ENCODE data around the gene DDX1. TPM values are rescaled to one million over a fixed set of nuclear protein-coding genes. Genes with fewer than 3 reads are reported as not detected.

The DDX1 gene
- total and polyA plus RNA-seq, 2 of the 4 experiments (the other 2 are of a cell fraction): 73.6 to 74.9 TPM

- peak overlapping the region; percentile 21 for H2AFZ ChIP-seq (replicated peaks; ENCODE audit: low read length, poor library complexity)
- H3K9me3 ChIP-seq (ENCODE audit: control insufficient read depth, insufficient read depth, low read length): no peaks in the 10 kb centered on the region
- dilution Hi-C loops (cut with HindIII; ENCODE audit: low sequenced_read_pairs, unreplicated experiment) (no loop called here), intact Hi-C loops (cut with micrococcal nuclease) (no loop called here), in situ Hi-C loops (cut with MboI; ENCODE audit: low sequenced_read_pairs) (no loop called here)
- H2BK15ac ChIP-seq (ENCODE audit: low read depth, low read length): no peak overlapping the region
- no peaks in the 10 kb centered on the region for H3K79me1 ChIP-seq (ENCODE audit: low read depth in 1 of 2, low read length in 2 of 2)
- no peak overlapping the region for H3K9ac ChIP-seq (ENCODE audit: low read depth, low read length)
- H3K14ac ChIP-seq (replicated peaks; ENCODE audit: low read depth, low read length): no peak overlapping the region
- no peak overlapping the region for H2AK9ac ChIP-seq (replicated peaks; ENCODE audit: low read depth, low read length, poor library complexity)
- no peaks in the 10 kb centered on the region for H4K20me1 ChIP-seq (ENCODE audit: insufficient read depth, low read length)
- no peak overlapping the region for H4K5ac ChIP-seq (ENCODE audit: low read depth, low read length)
- no TSS peak for BruUV-seq (replicated peaks)
- ChIA-PET POLR2A (ENCODE audit: unreplicated experiment) (no interaction called here), CTCF (interaction anchor here (0.6 kb wide), 1 partner anchor 48 kb away, joined by 3 read pairs; no protein-coding TSS in a partner anchor)
- H4K8ac ChIP-seq (ENCODE audit: low read depth in 2 of 2, low read length in 2 of 2): no peak overlapping the region
- H3K27me3 ChIP-seq (ENCODE audit: control insufficient read depth, insufficient read depth, low read length): peaks cover 1% of the 10 kb centered on the region; the same call in 1 of the 2 replicates
- H2AK5ac ChIP-seq (ENCODE audit: low read depth, low read length): no peak overlapping the region
- WGBS, 2 experiments (ENCODE audit: extremely low coverage in 2 of 2, insufficient read length in 1 of 2): 88% methylated on average over 3 of the region's 11 CpGs; no CpG with 5 or more reads in 1 of the 2 experiments
- no peak overlapping the region for H2BK20ac ChIP-seq (ENCODE audit: low read depth, low read length)
- DNase-seq: no peak
- H4K91ac ChIP-seq (ENCODE audit: insufficient read depth, low read depth, low read length): no peak overlapping the region
- H3K27ac ChIP-seq (ENCODE audit: insufficient read depth, low read length): no peak overlapping the region
- no peaks in the 10 kb centered on the region for H3K36me3 ChIP-seq (ENCODE audit: control insufficient read depth, insufficient read depth, low read length)
- no peaks in the 10 kb centered on the region for H3K9me1 ChIP-seq (ENCODE audit: insufficient read depth, low read length)
- no peak overlapping the region for H3K56ac ChIP-seq (ENCODE audit: extremely low read depth, insufficient read depth, low read length)
- no peak overlapping the region for H3K18ac ChIP-seq (ENCODE audit: low read depth, low read length)
- H3K4me3 ChIP-seq (ENCODE audit: insufficient read depth, low read depth, low read length): no peak overlapping the region
- no peak overlapping the region for H3K23ac ChIP-seq (ENCODE audit: low read depth, low read length)
- H2BK120ac ChIP-seq (ENCODE audit: low read depth, low read length): no peak overlapping the region
- H3K4me1 ChIP-seq (ENCODE audit: control insufficient read depth, insufficient read depth, low read length): no peaks in the 10 kb centered on the region
- no peak overlapping the region for H3K4me2 ChIP-seq (ENCODE audit: low read depth, low read length)
- TF ChIP-seq MXI1 (IDR thresholded peaks at IDR 0.05; ENCODE audit: borderline replicate concordance, low read depth, low read length) (no peak), ELK1 (IDR thresholded peaks at IDR 0.05; ENCODE audit: borderline replicate concordance, low read depth, low read length) (no peak), CHD1 (IDR thresholded peaks at IDR 0.05; ENCODE audit: low read depth, low read length) (no peak), RFX5 (IDR thresholded peaks at IDR 0.05; ENCODE audit: low read depth, low read length) (no peak), NFE2L2 (IDR thresholded peaks at IDR 0.05; ENCODE audit: low read depth, low read length) (no peak), RAD21 (IDR thresholded peaks at IDR 0.05; ENCODE audit: low read length) (no peak), MAFK (IDR thresholded peaks at IDR 0.05; ENCODE audit: low read depth, low read length) (no peak), SMC3 (IDR thresholded peaks at IDR 0.05; ENCODE audit: low read depth, low read length) (no peak), MAZ (IDR thresholded peaks at IDR 0.05; ENCODE audit: borderline replicate concordance, low read depth, low read length) (no peak), RCOR1 (IDR thresholded peaks at IDR 0.05; ENCODE audit: insufficient replicate concordance, low read length) (no peak), BHLHE40 (IDR thresholded peaks at IDR 0.05; ENCODE audit: low read depth, low read length) (no peak), FOS (IDR thresholded peaks at IDR 0.05; ENCODE audit: low read depth, low read length) (no peak), CEBPB (IDR thresholded peaks at IDR 0.05; ENCODE audit: low read depth, low read length) (no peak), POLR2A (IDR thresholded peaks at IDR 0.05; ENCODE audit: low read depth, low read length) (no peak)
- TF ChIP-seq, protein P1, sequence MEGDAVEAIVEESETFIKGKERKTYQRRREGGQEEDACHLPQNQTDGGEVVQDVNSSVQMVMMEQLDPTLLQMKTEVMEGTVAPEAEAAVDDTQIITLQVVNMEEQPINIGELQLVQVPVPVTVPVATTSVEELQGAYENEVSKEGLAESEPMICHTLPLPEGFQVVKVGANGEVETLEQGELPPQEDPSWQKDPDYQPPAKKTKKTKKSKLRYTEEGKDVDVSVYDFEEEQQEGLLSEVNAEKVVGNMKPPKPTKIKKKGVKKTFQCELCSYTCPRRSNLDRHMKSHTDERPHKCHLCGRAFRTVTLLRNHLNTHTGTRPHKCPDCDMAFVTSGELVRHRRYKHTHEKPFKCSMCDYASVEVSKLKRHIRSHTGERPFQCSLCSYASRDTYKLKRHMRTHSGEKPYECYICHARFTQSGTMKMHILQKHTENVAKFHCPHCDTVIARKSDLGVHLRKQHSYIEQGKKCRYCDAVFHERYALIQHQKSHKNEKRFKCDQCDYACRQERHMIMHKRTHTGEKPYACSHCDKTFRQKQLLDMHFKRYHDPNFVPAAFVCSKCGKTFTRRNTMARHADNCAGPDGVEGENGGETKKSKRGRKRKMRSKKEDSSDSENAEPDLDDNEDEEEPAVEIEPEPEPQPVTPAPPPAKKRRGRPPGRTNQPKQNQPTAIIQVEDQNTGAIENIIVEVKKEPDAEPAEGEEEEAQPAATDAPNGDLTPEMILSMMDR (conservative IDR thresholded peaks at IDR 0.05; ENCODE audit: low read depth, low read length): no peak
- TF ChIP-seq, protein P2, sequence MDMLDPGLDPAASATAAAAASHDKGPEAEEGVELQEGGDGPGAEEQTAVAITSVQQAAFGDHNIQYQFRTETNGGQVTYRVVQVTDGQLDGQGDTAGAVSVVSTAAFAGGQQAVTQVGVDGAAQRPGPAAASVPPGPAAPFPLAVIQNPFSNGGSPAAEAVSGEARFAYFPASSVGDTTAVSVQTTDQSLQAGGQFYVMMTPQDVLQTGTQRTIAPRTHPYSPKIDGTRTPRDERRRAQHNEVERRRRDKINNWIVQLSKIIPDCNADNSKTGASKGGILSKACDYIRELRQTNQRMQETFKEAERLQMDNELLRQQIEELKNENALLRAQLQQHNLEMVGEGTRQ (IDR thresholded peaks at IDR 0.05; ENCODE audit: low read depth, low read length): no peak
- no peak overlapping the region for H2BK5ac ChIP-seq (ENCODE audit: low read depth, low read length, poor library complexity, severe bottlenecking)
- H3K4ac ChIP-seq (ENCODE audit: low read depth, low read length): no peak overlapping the region
- ATAC-seq (ENCODE audit: low read depth): no peak
Measured at GRCh38 chr2:15650616-15651366, 59.1 kb downstream of the DDX1 start.

Data from IMR-90 (cell line).